ENCODE measurements around the gene CDH13. TPM values are rescaled to one million over a fixed set of nuclear protein-coding genes. Genes with fewer than 3 reads are reported as not detected.
A peak's percentile ranks its signal among the peaks of the same experiment; 100 is the strongest.

CDH13 gene
- total and polyA plus RNA-seq, 3 experiments from 2014 or later = not detected

DNA sequence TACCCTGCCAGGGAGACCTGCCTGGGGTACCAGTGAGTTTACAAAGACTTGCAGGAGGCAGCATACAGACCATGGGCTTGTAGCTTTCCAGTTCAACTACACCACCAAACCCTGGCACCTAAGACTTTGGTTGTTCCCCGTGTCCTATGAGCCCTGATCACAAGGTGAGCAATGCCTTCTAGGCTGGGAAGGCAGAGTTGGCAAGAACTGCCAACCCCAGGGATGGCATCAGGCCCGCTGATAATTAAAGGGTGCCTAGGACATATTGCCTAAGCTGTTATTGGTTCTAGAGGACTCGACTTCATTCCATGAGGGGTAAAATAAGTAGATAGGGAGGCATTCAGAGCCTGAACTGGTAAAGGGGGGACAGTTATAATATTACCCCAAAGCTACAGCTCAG, 41.3 kb downstream of the CDH13 start:
- peak overlapping the region in 1 of 8 donors; percentile 63 for H3K27ac Mint-ChIP-seq
- Histone ChIP-seq H3K36me3 (ENCODE audit: insufficient read depth, low read length) (no peaks in the 10 kb centered on the region), H3K27me3 (ENCODE audit: insufficient read depth, low read length, poor library complexity, severe bottlenecking) (no peaks in the 10 kb centered on the region), H3K4me3 (ENCODE audit: low read length) (no peak overlapping the region), H3K4me1 (ENCODE audit: insufficient read depth, low read length) (no peaks in the 10 kb centered on the region), H3K9me3 (ENCODE audit: low read length) (no peaks in the 10 kb centered on the region), H3K27ac (ENCODE audit: low read depth, low read length) (no peak overlapping the region)
- peaks cover 0 to 1% (median 0%) of the 10 kb centered on the region in 5 donors for H3K9me3 Mint-ChIP-seq
- H3K4me3 Mint-ChIP-seq = no peak overlapping the region
- POLR2A ChIA-PET = no interaction called here
- DNase-seq = no peak
- no peaks in the 10 kb centered on the region for H3K4me1 Mint-ChIP-seq
- CTCF ChIA-PET = interaction anchor here (1.3 kb wide), 2 partner anchors 16 to 27 kb away, joined by 3 to 4 read pairs; no protein-coding TSS in a partner anchor
- peaks cover 0 to 4% of the 10 kb centered on the region in 2 donors for H3K27me3 Mint-ChIP-seq
- H3K36me3 Mint-ChIP-seq = no peaks in the 10 kb centered on the region

DNA sequence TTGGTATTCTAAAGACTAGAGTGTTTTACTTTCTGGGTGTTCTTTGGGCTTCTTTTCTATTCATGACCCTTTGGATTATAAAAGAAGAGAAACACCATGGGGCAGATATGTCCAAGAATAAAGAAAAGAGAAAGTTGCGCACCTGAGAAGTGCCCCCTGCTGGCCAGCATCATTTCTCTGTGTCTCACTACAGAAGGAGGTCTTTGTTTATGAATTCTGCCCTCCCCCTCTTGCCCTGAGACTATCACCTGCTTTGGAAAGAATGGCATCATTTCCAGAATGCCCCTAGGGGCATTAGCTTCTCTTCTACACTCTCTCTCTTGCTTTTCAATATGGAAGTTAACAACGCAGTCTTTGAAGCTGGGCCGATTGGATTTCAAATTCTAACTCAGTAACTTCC, 45.0 kb downstream of the CDH13 start:
- H3K4me1 Mint-ChIP-seq = no peaks in the 10 kb centered on the region
- no peak overlapping the region for H3K4me3 ChIP-seq (ENCODE audit: low read length)
- no peaks in the 10 kb centered on the region for H3K27me3 ChIP-seq (ENCODE audit: insufficient read depth, low read length, poor library complexity, severe bottlenecking)
- CTCF ChIA-PET = interaction anchor here (0.7 to 2.1 kb wide), 3 partner anchors 17 to 27 kb away, joined by 3 to 6 read pairs (median 4); no protein-coding TSS in a partner anchor
- POLR2A ChIA-PET = no interaction called here
- H3K4me3 Mint-ChIP-seq = no peak overlapping the region
- peaks cover 0 to 1% (median 0%) of the 10 kb centered on the region in 5 donors for H3K9me3 Mint-ChIP-seq
- peak in 2 of 5 donors; percentile 16 to 26 for DNase-seq
- peaks cover 0 to 2% of the 10 kb centered on the region in 2 donors for H3K27me3 Mint-ChIP-seq
- no peaks in the 10 kb centered on the region for H3K36me3 Mint-ChIP-seq
- H3K27ac ChIP-seq (ENCODE audit: low read depth, low read length) = no peak overlapping the region
- no peaks in the 10 kb centered on the region for H3K36me3 ChIP-seq (ENCODE audit: insufficient read depth, low read length)
- no peaks in the 10 kb centered on the region for H3K9me3 ChIP-seq (ENCODE audit: low read length)
- no peak overlapping the region for H3K27ac Mint-ChIP-seq
- H3K4me1 ChIP-seq (ENCODE audit: insufficient read depth, low read length) = no peaks in the 10 kb centered on the region

DNA sequence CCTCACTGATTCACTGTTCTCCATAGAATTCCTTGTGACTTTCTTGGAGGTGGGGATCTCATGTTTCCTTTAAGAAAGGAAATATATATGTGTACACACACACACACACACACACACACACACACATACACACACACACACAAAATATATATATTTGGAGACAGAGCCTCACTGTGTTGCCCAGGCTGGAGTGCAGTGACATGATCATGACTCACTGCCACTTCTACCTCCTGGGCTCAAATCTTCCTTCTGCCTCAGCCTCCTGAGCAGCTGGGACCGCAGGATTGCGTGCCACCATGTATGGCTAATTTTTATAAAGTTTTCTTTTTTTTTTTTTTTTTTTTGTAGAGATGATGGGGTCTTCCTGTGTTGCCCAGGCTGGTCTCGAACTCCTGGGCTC, 45.9 kb downstream of the CDH13 start:
- POLR2A ChIA-PET = no interaction called here
- Histone ChIP-seq H3K9me3 (ENCODE audit: low read length) (no peaks in the 10 kb centered on the region), H3K4me3 (ENCODE audit: low read length) (no peak overlapping the region), H3K36me3 (ENCODE audit: insufficient read depth, low read length) (no peaks in the 10 kb centered on the region), H3K27me3 (ENCODE audit: insufficient read depth, low read length, poor library complexity, severe bottlenecking) (no peaks in the 10 kb centered on the region), H3K4me1 (ENCODE audit: insufficient read depth, low read length) (no peaks in the 10 kb centered on the region), H3K27ac (ENCODE audit: low read depth, low read length) (no peak overlapping the region)
- no peak overlapping the region for H3K4me3 Mint-ChIP-seq
- no peaks in the 10 kb centered on the region for H3K4me1 Mint-ChIP-seq
- H3K36me3 Mint-ChIP-seq = no peaks in the 10 kb centered on the region
- DNase-seq = no peak
- peaks cover 0 to 1% (median 0%) of the 10 kb centered on the region in 5 donors for H3K9me3 Mint-ChIP-seq
- no peaks in the 10 kb centered on the region for H3K27me3 Mint-ChIP-seq
- peak overlapping the region in 1 of 8 donors; percentile 21 for H3K27ac Mint-ChIP-seq
- CTCF ChIA-PET = interaction anchor here (2.1 kb wide), 1 partner anchor 28 kb away, joined by 6 read pairs; no protein-coding TSS in a partner anchor

DNA sequence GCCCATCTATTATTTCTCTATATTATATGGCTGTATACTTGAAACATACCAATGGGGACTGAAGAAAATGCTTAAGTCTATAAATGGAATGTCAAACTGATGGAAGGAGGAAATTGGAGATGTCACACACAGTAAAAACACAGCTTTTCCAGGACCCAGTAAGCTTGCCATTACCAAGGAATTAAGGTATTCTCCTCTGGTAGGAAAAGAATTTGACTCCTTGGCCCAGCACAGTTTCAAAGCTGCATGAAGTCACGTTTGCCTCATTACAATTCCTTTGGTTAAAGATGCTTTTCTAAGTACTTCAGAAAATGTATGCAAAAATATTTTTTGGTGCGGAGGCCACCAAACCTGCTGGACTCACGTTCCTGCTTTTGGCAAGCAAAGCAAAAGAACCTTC, 48.5 kb downstream of the CDH13 start:
- Mint-ChIP-seq H3K27me3 (peaks cover 0 to 2% of the 10 kb centered on the region in 2 donors), H3K9me3 (peaks cover 0 to 1% (median 0%) of the 10 kb centered on the region in 5 donors), H3K27ac (no peak overlapping the region), H3K4me3 (no peak overlapping the region), H3K4me1 (no peaks in the 10 kb centered on the region), H3K36me3 (no peaks in the 10 kb centered on the region)
- no peaks in the 10 kb centered on the region for H3K36me3 ChIP-seq (ENCODE audit: insufficient read depth, low read length)
- ChIA-PET CTCF (no interaction called here), POLR2A (no interaction called here)
- DNase-seq = no peak
- no peak overlapping the region for H3K27ac ChIP-seq (ENCODE audit: low read depth, low read length)
- no peaks in the 10 kb centered on the region for H3K4me1 ChIP-seq (ENCODE audit: insufficient read depth, low read length)
- no peaks in the 10 kb centered on the region for H3K27me3 ChIP-seq (ENCODE audit: insufficient read depth, low read length, poor library complexity, severe bottlenecking)
- no peaks in the 10 kb centered on the region for H3K9me3 ChIP-seq (ENCODE audit: low read length)
- H3K4me3 ChIP-seq (ENCODE audit: low read length) = no peak overlapping the region

DNA sequence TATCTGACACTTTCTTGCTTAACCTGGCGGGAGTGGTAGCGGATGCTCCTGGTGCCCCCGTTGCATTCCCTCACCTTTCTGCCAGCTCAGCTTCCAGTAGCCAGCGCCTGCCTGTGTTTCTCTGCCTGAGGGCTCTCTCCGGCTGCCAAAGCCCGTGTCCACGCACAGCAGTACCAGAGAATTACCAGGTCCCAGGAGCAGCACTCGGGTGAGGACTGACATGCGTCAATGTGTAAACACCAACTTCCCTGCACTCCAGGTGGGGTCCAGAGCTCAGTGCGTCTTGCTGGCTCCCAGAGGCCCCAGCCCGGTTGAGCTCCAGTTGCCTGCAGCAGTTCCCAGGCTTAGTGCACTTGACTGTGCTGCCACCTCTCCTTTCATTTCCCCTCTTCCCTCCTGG, 54.8 kb downstream of the CDH13 start:
- peak overlapping the region in 1 of 8 donors; percentile 52 for H3K27ac Mint-ChIP-seq
- no peaks in the 10 kb centered on the region for H3K36me3 ChIP-seq (ENCODE audit: insufficient read depth, low read length)
- H3K27me3 ChIP-seq (ENCODE audit: insufficient read depth, low read length, poor library complexity, severe bottlenecking) = no peaks in the 10 kb centered on the region
- CTCF ChIA-PET = no interaction called here
- no peak overlapping the region for H3K4me3 Mint-ChIP-seq
- H3K4me1 ChIP-seq (ENCODE audit: insufficient read depth, low read length) = no peaks in the 10 kb centered on the region
- no peaks in the 10 kb centered on the region for H3K36me3 Mint-ChIP-seq
- H3K4me1 Mint-ChIP-seq = no peaks in the 10 kb centered on the region
- no peak overlapping the region for H3K4me3 ChIP-seq (ENCODE audit: low read length)
- POLR2A ChIA-PET = no interaction called here
- no peak for DNase-seq
- no peak overlapping the region for H3K27ac ChIP-seq (ENCODE audit: low read depth, low read length)
- H3K27me3 Mint-ChIP-seq = peaks cover 0 to 15% of the 10 kb centered on the region in 2 donors
- no peaks in the 10 kb centered on the region for H3K9me3 ChIP-seq (ENCODE audit: low read length)
- H3K9me3 Mint-ChIP-seq = no peaks in the 10 kb centered on the region

DNA sequence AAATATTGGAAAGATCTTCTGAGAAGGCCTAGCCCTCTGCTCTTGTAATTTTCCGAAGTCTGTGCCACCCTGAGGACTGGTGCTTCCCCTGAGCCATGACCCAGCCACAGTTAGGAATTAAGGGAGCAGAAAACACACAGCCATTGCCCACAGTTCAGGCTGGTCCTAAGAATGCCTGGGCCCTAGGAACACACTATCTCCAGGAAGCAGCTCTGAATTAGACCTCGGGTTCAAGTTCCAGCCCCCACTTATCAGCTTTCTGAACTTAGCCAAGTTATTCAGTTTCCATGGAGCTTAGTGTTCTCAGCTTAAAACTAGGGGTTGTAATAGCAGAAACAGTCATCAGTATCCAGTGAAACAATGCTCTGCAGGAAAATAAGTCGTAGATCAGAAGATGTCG, 56.0 kb downstream of the CDH13 start:
- Histone ChIP-seq H3K36me3 (ENCODE audit: insufficient read depth, low read length) (no peaks in the 10 kb centered on the region), H3K27ac (ENCODE audit: low read depth, low read length) (no peak overlapping the region), H3K9me3 (ENCODE audit: low read length) (no peaks in the 10 kb centered on the region), H3K27me3 (ENCODE audit: insufficient read depth, low read length, poor library complexity, severe bottlenecking) (no peaks in the 10 kb centered on the region), H3K4me1 (ENCODE audit: insufficient read depth, low read length) (no peaks in the 10 kb centered on the region), H3K4me3 (ENCODE audit: low read length) (no peak overlapping the region)
- Mint-ChIP-seq H3K4me1 (no peaks in the 10 kb centered on the region), H3K9me3 (no peaks in the 10 kb centered on the region), H3K4me3 (no peak overlapping the region), H3K27me3 (peaks cover 0 to 15% of the 10 kb centered on the region in 2 donors), H3K36me3 (no peaks in the 10 kb centered on the region), H3K27ac (no peak overlapping the region)
- DNase-seq = no peak
- ChIA-PET CTCF (interaction anchor here (0.9 kb wide), 1 partner anchor 52 kb away, joined by 3 read pairs; no protein-coding TSS in a partner anchor), POLR2A (interaction anchor here (0.6 kb wide), 1 partner anchor 46 kb away, joined by 3 read pairs; no protein-coding TSS in a partner anchor)

- Mint-ChIP-seq H3K27ac (no peak overlapping the region), H3K4me3 (no peak overlapping the region), H3K27me3 (peaks cover 0 to 13% of the 10 kb centered on the region in 2 donors), H3K4me1 (no peaks in the 10 kb centered on the region), H3K36me3 (no peaks in the 10 kb centered on the region), H3K9me3 (no peaks in the 10 kb centered on the region)
- Histone ChIP-seq H3K4me3 (ENCODE audit: low read length) (no peak overlapping the region), H3K4me1 (ENCODE audit: insufficient read depth, low read length) (no peaks in the 10 kb centered on the region), H3K9me3 (ENCODE audit: low read length) (no peaks in the 10 kb centered on the region), H3K27ac (ENCODE audit: low read depth, low read length) (no peak overlapping the region), H3K27me3 (ENCODE audit: insufficient read depth, low read length, poor library complexity, severe bottlenecking) (no peaks in the 10 kb centered on the region), H3K36me3 (ENCODE audit: insufficient read depth, low read length) (no peaks in the 10 kb centered on the region)
- ChIA-PET POLR2A (no interaction called here), CTCF (no interaction called here)
- no peak for DNase-seq
Observed at GRCh38 chr16:82684256-82684655, 57.5 kb downstream of the CDH13 start.

GRCh38 chr16:82685526-82685925, 58.8 kb downstream of the CDH13 start:
- ChIA-PET CTCF (no interaction called here), POLR2A (no interaction called here)
- Histone ChIP-seq H3K4me1 (ENCODE audit: insufficient read depth, low read length) (no peaks in the 10 kb centered on the region), H3K36me3 (ENCODE audit: insufficient read depth, low read length) (no peaks in the 10 kb centered on the region), H3K27me3 (ENCODE audit: insufficient read depth, low read length, poor library complexity, severe bottlenecking) (no peaks in the 10 kb centered on the region), H3K27ac (ENCODE audit: low read depth, low read length) (no peak overlapping the region), H3K4me3 (ENCODE audit: low read length) (no peak overlapping the region), H3K9me3 (ENCODE audit: low read length) (no peaks in the 10 kb centered on the region)
- no peaks in the 10 kb centered on the region for H3K36me3 Mint-ChIP-seq
- no peak overlapping the region for H3K4me3 Mint-ChIP-seq
- no peak overlapping the region for H3K27ac Mint-ChIP-seq
- H3K4me1 Mint-ChIP-seq = no peaks in the 10 kb centered on the region
- DNase-seq = no peak
- peaks cover 0 to 13% of the 10 kb centered on the region in 2 donors for H3K27me3 Mint-ChIP-seq
- H3K9me3 Mint-ChIP-seq = no peaks in the 10 kb centered on the region
